ENCODE measurements around the gene SLC43A1.

- no peak for TF ChIP-seq FOXM1 (IDR thresholded peaks at IDR 0.05; ENCODE audit: low read depth)
- no peak for TF ChIP-seq POLR2AphosphoS5 (IDR thresholded peaks at IDR 0.05; ENCODE audit: low read depth, low read length)
- TF ChIP-seq CTCF (IDR thresholded peaks at IDR 0.05) = no peak
- TF ChIP-seq PBX3 (IDR thresholded peaks at IDR 0.05) = no peak
- TF ChIP-seq YY1 (IDR thresholded peaks at IDR 0.05; ENCODE audit: low read depth) = no peak
- no peak for TF ChIP-seq EP300 (IDR thresholded peaks at IDR 0.05; ENCODE audit: borderline replicate concordance in 1 of 2, low read depth in 1 of 2, low read length in 1 of 2)
Measured at GRCh38 chr11:57547854-57548377, 32.4 kb upstream of the SLC43A1 start.

Data from SK-N-SH (cell line).